ENCODE data around the gene SPINDOC. TPM values are rescaled to one million over a fixed set of nuclear protein-coding genes. Genes with fewer than 3 reads are reported as not detected.

Gene SPINDOC
- total RNA-seq, 2 experiments from 2014 or later, result 29.3 to 29.5 TPM

DNA sequence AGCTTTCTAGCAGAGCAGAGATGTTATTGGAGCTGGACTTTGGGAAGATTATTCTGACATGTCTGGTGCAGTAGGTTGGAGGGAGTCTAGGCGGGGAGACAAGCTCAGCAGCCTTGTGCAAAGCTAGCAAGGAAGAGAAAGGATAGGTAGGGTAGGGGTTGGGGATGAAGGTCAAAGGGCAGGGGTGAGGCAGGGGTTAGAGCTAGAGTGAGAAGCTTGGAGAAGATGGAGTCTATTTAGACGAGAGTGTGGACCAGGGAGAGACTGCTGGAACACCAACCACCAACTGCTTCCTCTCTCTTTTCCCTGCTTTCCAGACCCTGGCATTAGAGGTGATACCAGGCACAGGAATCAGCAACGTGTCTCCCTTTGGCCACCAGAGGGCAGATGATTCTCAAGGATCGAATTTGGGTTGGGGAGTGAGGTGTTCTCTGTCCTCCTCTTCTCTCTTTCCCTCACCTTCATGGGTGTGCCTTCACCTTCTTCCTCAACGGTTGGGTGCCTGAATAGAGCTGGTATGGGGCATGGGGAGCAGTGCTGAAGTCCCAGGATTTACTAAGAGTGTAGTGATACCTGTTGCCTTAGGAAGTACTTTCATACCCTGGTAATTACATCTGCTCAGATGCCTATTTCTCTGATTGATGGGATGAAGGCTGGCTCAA, 23.9 kb downstream of the SPINDOC start:
- no peak overlapping the region for H3K4me3 Mint-ChIP-seq
- DNase-seq, result peak; percentile 69
- no peaks in the 10 kb centered on the region for H3K27me3 Mint-ChIP-seq
- no peaks in the 10 kb centered on the region for H3K9me3 Mint-ChIP-seq
- H3K36me3 Mint-ChIP-seq, result peaks cover 13% of the 10 kb centered on the region
- peaks cover 35% of the 10 kb centered on the region for H3K4me1 Mint-ChIP-seq
- H3K27ac Mint-ChIP-seq, result no peak overlapping the region

DNA sequence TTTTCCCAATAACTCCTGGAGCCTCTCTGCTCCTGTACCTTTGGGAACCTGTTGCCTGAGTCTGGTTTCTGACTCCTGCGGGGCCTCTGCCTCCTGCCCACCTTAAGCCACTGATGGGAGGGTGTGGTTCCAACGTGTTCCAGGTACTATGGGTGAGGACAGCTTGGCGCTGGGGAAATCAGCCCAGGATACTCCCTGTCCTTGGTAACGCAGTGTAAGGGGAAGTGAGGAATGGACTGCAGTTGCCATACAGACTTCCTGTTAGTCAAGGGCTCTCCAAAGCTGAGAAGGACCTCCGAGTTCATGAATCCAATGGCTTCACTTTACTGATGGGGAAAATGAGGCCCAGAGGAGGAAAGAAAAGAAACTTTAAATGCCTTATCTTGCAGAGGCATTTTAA, 24.5 kb downstream of the SPINDOC start:
- DNase-seq, result no peak
- peaks cover 36% of the 10 kb centered on the region for H3K4me1 Mint-ChIP-seq
- H3K9me3 Mint-ChIP-seq, result no peaks in the 10 kb centered on the region
- H3K36me3 Mint-ChIP-seq, result peaks cover 13% of the 10 kb centered on the region
- H3K27me3 Mint-ChIP-seq, result no peaks in the 10 kb centered on the region
- H3K4me3 Mint-ChIP-seq, result peak overlapping the region; percentile 77
- peak overlapping the region; percentile 57 for H3K27ac Mint-ChIP-seq

DNA sequence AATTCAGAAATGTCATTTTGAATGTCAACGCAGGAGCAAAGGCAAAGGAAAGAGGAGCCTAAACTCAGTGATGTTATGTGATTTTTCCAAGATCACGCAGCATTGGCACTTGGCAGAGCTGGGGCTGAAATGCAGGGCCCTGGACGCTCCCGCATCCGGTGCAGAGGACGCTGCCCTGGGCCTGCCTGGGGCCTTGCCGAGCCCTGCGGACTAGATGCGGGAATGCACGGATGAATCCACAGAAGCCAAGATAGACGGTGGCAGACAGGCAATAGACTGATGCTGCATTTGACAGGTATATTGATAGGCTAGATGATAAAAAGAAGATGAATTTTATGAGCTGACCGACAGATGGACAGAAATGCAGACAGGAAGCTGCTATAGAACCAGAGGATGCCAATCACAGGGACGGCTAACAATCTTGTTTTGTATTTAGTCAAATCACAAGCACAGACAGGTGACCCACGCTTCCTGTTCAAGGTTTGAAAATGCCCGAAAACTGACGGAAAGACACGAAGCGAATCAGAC, 25.0 kb downstream of the SPINDOC start:
- Mint-ChIP-seq H3K4me3 (peak overlapping the region; percentile 77), H3K4me1 (peaks cover 41% of the 10 kb centered on the region)
- DNase-seq, result no peak

DNA sequence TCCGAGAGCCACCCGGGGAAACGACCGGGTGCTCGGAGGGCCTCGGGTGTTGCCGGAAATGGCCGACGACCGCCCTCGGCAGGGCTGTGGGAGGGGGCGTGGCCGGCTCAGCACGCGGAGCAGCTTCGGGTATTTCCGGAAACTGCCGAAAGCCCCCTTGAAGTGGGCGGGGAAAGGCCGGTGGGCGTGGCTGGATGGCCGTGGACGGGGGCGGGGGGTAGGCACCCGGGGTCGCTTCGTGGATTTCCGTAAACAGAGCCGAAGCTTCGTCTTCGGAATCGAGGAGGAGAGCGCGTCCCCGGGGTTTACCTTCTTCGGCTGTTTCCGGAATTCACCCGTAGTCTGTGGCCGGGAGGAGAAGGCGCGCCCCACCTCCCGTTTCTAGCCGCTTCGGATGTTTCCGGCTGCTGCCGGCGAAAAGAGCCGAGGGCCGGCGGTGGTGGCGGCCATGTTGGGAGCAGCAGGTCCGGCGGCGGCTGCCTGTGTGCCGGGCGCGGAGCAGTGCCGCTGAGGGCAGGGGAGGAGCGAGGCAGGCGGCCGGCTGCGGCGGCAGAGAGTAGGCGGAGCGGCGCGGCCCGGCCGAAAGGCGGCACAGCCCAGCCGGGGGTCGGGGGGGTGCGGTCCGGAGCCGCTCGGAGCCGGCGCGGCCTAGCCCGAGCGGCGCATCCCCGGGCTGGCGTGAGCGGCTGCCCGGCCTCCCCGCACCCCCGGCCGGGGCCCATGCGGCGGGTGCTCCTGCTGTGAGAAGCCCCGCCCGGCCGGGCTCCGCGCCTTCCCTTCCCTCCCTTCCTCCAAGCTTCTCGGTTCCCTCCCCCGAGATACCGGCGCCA, 25.6 kb downstream of the SPINDOC start, which contains the start of gene MARK2:
Gene MARK2, plus strand, starts transcription at position 433 of the 830 bp plus-strand sequence. Its CDS starts 397 bp downstream, at position 830.
- Mint-ChIP-seq H3K4me1 (peaks cover 46% of the 10 kb centered on the region), H3K27ac (peak within 1 kb of the TSS; percentile 89), H3K36me3 (peaks cover 13% of the 10 kb centered on the region), H3K27me3 (no peaks in the 10 kb centered on the region), H3K9me3 (no peaks in the 10 kb centered on the region), H3K4me3 (peak within 1 kb of the TSS; percentile 96)
- peak; percentile 99 for DNase-seq

More for the DNA sequence above, 25.0 kb downstream of the SPINDOC start:
- Mint-ChIP-seq H3K27ac (peak overlapping the region; percentile 57), H3K9me3 (no peaks in the 10 kb centered on the region), H3K36me3 (peaks cover 13% of the 10 kb centered on the region), H3K27me3 (no peaks in the 10 kb centered on the region)

DNA sequence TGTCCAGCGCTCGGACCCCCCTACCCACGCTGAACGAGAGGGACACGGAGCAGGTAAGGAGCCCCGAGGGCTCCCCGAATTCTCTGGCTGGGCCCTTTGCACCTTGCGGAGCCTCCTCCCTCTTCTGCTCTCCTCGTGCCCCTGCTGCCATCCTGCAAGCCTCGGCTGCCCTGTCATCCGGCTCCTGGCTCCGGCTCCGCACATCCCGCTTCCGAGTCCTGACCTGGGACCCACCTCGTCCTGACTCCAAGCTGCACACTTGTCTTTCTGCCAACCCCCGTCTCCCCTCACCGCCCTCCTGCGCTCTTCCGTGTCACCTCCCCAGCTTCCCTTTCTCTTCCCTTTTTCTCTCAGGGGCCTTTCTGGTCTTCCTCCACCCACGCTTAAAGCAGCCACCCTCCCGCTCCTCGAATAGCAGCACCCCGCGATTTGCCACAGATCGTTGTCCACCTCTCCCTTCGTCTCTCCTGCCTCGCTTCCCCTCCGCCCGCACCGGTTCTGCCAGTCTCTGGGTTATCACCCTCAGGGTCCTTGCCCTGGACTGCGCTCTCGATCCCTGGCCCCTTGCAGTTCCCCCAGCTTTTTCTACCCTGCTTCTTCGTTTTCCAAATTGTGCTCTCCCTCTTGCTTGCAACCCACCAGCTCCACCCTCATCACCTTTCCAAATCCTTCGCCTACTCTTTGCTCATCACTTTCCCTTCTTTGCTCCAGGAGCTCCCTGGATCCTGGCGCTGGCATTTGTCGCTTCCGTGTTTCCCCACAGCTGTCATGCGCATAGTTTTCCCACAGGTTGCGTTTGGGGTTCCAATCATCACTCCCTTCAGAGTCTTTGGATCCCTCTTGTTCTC, 26.5 kb downstream of the SPINDOC start:
- H3K36me3 Mint-ChIP-seq, result peaks cover 13% of the 10 kb centered on the region
- H3K4me1 Mint-ChIP-seq, result peaks cover 55% of the 10 kb centered on the region
- peak overlapping the region; percentile 96 for H3K4me3 Mint-ChIP-seq
- DNase-seq, result peak; percentile 43
- H3K9me3 Mint-ChIP-seq, result no peaks in the 10 kb centered on the region
- H3K27me3 Mint-ChIP-seq, result no peaks in the 10 kb centered on the region
- peak overlapping the region; percentile 89 for H3K27ac Mint-ChIP-seq

DNA sequence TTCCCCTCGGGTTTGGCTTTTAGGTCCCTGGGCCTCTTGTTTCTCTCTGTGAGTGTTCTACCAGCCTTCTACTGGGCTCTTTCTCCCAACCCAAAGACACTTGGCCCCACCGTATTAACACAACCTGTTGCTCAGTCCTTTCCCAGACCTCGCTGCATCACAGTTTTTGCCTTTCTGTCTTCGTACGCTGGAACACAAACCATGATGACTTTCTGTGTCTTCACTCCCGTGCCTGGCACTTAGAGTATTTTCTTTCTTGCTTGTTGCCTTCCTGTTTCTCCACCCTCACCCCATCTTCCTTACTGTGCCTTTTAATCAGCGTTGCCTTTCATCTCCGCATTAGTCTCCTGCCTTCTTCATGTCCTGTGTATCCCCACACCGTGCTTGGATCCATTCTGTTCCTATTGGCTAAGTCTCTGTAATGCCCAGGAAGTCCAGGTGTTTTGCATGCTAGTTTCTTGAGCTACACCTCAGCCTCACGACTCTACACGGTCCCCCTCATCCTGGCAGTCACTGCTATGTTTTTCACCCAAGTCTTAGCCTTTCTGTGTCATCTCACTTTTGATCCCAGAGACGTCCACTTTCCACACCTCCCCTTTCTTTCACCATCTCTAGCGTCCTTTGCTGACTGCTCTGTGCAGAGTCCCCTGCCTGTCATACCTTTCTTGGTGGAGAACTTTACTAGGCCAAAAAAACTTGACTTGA, 27.3 kb downstream of the SPINDOC start:
- H3K36me3 Mint-ChIP-seq, result peaks cover 13% of the 10 kb centered on the region
- no peak for DNase-seq
- H3K27ac Mint-ChIP-seq, result peak overlapping the region; percentile 89
- peaks cover 62% of the 10 kb centered on the region for H3K4me1 Mint-ChIP-seq
- H3K9me3 Mint-ChIP-seq, result no peaks in the 10 kb centered on the region
- peak overlapping the region; percentile 96 for H3K4me3 Mint-ChIP-seq
- H3K27me3 Mint-ChIP-seq, result no peaks in the 10 kb centered on the region

DNA sequence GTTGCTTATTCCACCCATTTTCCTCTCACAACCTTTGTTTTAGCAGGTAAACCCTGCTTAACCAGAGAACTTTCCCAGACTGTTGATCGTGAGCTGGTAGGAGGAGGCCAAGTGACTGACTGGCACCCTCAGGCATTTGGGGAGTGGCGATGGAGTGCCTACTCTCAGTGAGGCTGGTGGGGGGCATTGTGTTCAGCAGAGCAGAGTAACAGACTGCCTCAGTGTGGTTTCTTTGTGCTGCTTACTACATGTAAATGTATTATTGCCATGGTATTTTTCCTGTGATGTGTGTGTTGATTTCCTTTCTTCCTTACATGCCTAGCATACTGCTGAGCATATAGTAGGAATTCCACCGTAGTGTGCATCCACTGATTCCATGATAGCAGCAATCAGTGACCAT, 28.3 kb downstream of the SPINDOC start:
- Mint-ChIP-seq H3K4me3 (peak overlapping the region; percentile 96), H3K27ac (no peak overlapping the region), H3K4me1 (peaks cover 67% of the 10 kb centered on the region), H3K27me3 (no peaks in the 10 kb centered on the region), H3K9me3 (no peaks in the 10 kb centered on the region), H3K36me3 (peaks cover 13% of the 10 kb centered on the region)
- no peak for DNase-seq

DNA sequence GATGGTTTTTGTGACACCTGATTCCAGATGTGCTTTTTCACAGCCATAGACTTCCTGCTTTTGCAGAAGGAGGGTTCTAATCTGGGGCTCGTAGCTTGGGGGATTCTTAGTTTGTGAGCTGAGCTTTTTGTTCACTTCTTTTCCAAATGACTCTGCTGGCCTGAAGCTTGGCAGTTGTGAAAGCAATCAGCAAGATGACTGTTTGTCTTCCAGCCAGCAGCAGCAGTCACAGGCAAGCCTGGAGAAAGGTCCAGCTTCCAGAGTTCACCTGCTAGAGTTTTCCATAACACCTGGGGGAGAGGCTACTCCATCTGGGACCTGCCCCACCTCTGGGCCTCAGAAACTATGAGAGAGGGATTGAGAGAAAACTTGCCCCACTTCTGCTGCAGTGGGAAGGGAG, 29.8 kb downstream of the SPINDOC start:
- DNase-seq, result no peak
- Mint-ChIP-seq H3K4me3 (no peak overlapping the region), H3K36me3 (peaks cover 13% of the 10 kb centered on the region), H3K4me1 (peaks cover 69% of the 10 kb centered on the region), H3K9me3 (no peaks in the 10 kb centered on the region), H3K27me3 (no peaks in the 10 kb centered on the region), H3K27ac (peak overlapping the region; percentile 43)

DNA sequence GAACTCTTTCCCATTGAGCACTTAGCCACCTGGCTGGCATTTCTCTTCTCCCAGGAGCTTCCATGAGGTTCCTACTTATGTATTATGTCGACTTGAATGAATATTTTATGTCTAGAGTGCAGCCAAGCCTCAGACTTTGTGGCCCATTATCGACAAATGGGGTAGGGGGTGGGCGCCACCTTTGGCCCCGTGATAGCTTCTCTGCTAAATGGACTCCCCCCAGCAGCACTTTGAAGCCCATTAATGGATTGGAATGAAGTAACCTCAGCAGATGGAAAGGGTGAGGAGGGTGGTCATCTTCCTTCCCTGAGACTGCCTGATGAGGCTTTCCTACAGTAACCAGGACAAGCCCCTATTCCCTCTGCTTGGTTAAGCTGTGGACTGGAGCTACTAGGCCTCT, 31.6 kb downstream of the SPINDOC start:
- Mint-ChIP-seq H3K4me3 (no peak overlapping the region), H3K36me3 (peaks cover 16% of the 10 kb centered on the region), H3K27ac (no peak overlapping the region), H3K9me3 (no peaks in the 10 kb centered on the region), H3K27me3 (no peaks in the 10 kb centered on the region), H3K4me1 (peaks cover 77% of the 10 kb centered on the region)
- no peak for DNase-seq

DNA sequence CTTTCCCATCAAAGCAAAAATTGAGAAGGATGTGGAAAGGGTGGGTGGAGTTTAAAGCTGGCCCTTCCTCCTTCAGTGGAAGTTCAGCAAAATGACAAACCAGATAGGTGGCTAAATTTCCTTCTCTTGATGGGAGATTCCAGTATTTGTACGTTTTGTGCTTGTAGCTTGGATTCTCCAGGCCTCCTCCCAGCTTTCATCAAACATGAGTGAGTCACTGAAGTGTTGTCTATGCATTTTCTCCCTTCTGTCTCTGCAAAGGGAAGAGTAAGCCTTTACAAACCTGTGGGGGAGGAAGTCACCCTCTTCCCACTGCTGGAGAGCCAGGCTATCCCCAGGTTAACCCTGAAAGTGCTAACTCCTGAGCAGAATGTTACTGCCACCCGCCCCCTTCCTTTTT, 32.0 kb downstream of the SPINDOC start:
- H3K27me3 Mint-ChIP-seq, result no peaks in the 10 kb centered on the region
- peaks cover 13% of the 10 kb centered on the region for H3K36me3 Mint-ChIP-seq
- no peak for DNase-seq
- H3K4me1 Mint-ChIP-seq, result peaks cover 75% of the 10 kb centered on the region
- no peaks in the 10 kb centered on the region for H3K9me3 Mint-ChIP-seq
- no peak overlapping the region for H3K27ac Mint-ChIP-seq
- no peak overlapping the region for H3K4me3 Mint-ChIP-seq

DNA sequence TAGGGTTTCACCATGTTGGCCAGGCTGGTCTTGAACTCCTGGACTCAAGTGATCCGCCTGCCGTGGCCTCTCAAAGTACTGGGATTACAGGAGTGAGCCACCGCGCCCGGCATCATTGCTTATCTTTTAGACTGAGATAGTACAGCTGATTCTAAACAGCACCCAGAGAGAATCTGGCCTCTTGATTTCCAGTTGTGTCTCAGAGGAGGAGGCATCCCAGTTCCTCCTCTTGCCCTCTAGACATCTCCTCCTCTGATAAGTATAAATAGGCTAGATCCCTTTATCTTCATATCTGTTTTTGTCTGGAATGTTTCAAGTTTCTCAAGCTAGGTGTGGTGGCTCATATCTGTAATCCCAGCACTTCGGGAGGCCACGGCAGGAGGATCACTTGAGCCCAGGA, 32.7 kb downstream of the SPINDOC start:
- H3K27ac Mint-ChIP-seq, result no peak overlapping the region
- peaks cover 75% of the 10 kb centered on the region for H3K4me1 Mint-ChIP-seq
- no peak for DNase-seq
- H3K4me3 Mint-ChIP-seq, result no peak overlapping the region
- H3K9me3 Mint-ChIP-seq, result no peaks in the 10 kb centered on the region
- peaks cover 13% of the 10 kb centered on the region for H3K36me3 Mint-ChIP-seq
- H3K27me3 Mint-ChIP-seq, result no peaks in the 10 kb centered on the region

DNA sequence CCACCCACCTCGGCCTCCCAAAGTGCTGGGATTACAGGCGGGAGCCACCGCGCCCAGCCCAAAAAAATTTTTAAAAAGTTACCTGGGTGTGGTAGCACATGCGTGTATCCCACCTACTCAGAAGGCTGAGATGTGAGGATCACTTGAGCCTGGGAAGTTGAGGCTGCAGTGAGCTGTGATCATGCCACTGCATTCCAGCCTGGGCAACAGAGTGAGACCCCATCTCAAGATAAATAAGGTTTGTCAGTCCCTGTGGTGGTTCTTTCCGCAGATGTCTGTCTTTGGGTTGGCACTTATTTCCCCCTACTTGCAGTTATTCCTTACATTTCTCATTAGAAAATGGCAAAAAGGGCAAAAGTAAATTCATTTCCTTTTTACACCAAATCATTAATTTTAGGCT, 33.6 kb downstream of the SPINDOC start:
- H3K27ac Mint-ChIP-seq, result no peak overlapping the region
- peaks cover 75% of the 10 kb centered on the region for H3K4me1 Mint-ChIP-seq
- no peak for DNase-seq

DNA sequence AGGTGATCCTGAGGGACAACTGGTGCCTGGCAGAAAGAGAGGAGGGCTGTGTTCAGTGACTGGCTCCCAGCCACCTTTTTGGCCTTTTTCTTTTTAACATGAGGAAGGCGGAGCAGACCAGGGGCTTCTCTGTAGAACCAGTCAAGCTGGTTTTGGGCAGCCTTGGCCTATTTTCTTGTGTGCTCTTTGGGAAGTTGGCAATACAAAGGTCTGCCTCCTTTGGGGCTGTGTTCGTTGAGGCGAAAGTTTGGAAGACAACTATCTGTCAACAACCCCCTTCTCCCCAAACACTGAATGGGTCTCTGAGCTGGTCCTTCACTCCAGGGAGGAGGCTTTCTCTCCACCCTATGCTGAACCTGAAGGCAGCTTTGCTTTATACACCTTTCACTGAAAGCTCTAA, 34.1 kb downstream of the SPINDOC start:
- Mint-ChIP-seq H3K9me3 (no peaks in the 10 kb centered on the region), H3K36me3 (peaks cover 16% of the 10 kb centered on the region), H3K4me1 (peaks cover 75% of the 10 kb centered on the region), H3K4me3 (no peak overlapping the region), H3K27ac (no peak overlapping the region), H3K27me3 (no peaks in the 10 kb centered on the region)
- no peak for DNase-seq

More for the DNA sequence above, 33.6 kb downstream of the SPINDOC start:
- Mint-ChIP-seq H3K4me3 (no peak overlapping the region), H3K27me3 (no peaks in the 10 kb centered on the region), H3K9me3 (no peaks in the 10 kb centered on the region), H3K36me3 (peaks cover 16% of the 10 kb centered on the region)

DNA sequence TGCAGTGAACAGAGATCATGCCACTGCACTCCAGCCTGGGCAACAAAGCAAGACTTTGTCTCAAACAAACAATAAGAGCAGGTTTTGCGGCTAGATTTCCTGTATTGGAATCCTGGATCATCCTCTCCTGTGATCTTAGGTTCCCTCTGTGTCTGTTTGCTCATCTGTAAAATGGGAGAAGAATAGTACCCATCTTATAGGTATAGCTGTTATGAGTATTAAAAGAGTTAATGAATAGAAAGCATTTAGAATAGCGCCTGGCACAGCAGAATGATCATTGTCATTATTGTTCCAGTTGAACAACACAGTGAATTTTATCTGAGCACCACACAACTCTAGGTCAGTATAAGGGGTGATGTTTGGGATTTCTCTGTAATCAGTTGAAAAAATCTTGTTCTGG, 36.4 kb downstream of the SPINDOC start:
- Mint-ChIP-seq H3K27ac (no peak overlapping the region), H3K9me3 (no peaks in the 10 kb centered on the region), H3K27me3 (no peaks in the 10 kb centered on the region), H3K36me3 (peaks cover 27% of the 10 kb centered on the region), H3K4me3 (no peak overlapping the region), H3K4me1 (peaks cover 67% of the 10 kb centered on the region)
- no peak for DNase-seq
